Panc1 (cell line): Measurements from ENCODE around the gene ADAT3. TPM values are rescaled to one million over a fixed set of nuclear protein-coding genes. Genes with fewer than 3 reads are reported as not detected.
"Not testable (repeated sequence)": the region's sequence is repeated elsewhere in the genome, so short reads cannot be mapped to it uniquely, and the experiment has no call there.

Experiments used
- ATAC-seq: fragments of 200-7000 bp; cut with Tn5 transposase; 2 replicates; pipeline ENCODE4 v1.9.1; 2020; ENCODE audit warnings: mild to moderate bottlenecking, moderate library complexity
- BruUV-seq: library from RNA; stranded (reverse); fragments of 400-500 nt; replicated peaks from 2 replicates; lab custom pipeline; 2021; lab: Mats Ljungman, UMichigan
- CTCF ChIA-PET: fragments of 300-600 bp; sonication (Branson Sonifier 250); formaldehyde crosslinking; loops from one replicate; lab custom pipeline; 2022; ENCODE audit warnings: antibody characterized with exemption; lab: Charles Lee
- POLR2A ChIA-PET: fragments of 300-600 bp; sonication (Branson Sonifier 250); formaldehyde crosslinking; loops from one replicate; lab custom pipeline; 2022; ENCODE audit warnings: antibody characterized with exemption; lab: Charles Lee
- DNase-seq: peaks from one replicate; pipeline ENCODE4 v3.0.0-alpha.2; 2010; ENCODE audit warnings: low read depth, low spot score
- H3K27ac ChIP-seq: 2 replicates; pipeline ENCODE4 v1.5.1; 2011; ENCODE audit warnings: mild to moderate bottlenecking, low read length, inconsistent platforms
- H3K27me3 ChIP-seq: fragments of 200-500 bp; sonication (Bioruptor generic); 2 replicates; pipeline ENCODE4 v1.6.0; 2014; ENCODE audit warnings: low read length, inconsistent platforms; ENCODE audit not compliant: control insufficient read depth, insufficient read depth
- H3K36me3 ChIP-seq: fragments of 200-500 bp; sonication (Bioruptor generic); 2 replicates; pipeline ENCODE4 v1.5.1; 2014; ENCODE audit warnings: inconsistent platforms, mild to moderate bottlenecking, low read length, moderate library complexity; ENCODE audit not compliant: control insufficient read depth, insufficient read depth
- H3K4me1 ChIP-seq: 2 replicates; pipeline ENCODE4 v1.5.1; 2011; ENCODE audit warnings: inconsistent platforms, mild to moderate bottlenecking, low read length, moderate library complexity; ENCODE audit not compliant: control insufficient read depth, insufficient read depth
- H3K4me3 ChIP-seq, 2 experiments: 2 replicates each; pipeline ENCODE4 v1.5.1; 2011 to 2012; ENCODE audit warnings: low read depth in 2 of 2, low read length in 2 of 2, mild to moderate bottlenecking in 2 of 2, inconsistent platforms in 1 of 2, moderate library complexity in 1 of 2
- H3K9me3 ChIP-seq: fragments of 200-500 bp; sonication (Bioruptor generic); 2 replicates; pipeline ENCODE4 v1.5.1; 2014; ENCODE audit warnings: low read depth, mild to moderate bottlenecking, inconsistent platforms, low read length, moderate library complexity; ENCODE audit not compliant: control insufficient read depth, insufficient read depth
- POLR2AphosphoS5 ChIP-seq: IDR thresholded peaks from 2 replicates; pipeline ENCODE4 v1.6.1; 2012; ENCODE audit warnings: mild to moderate bottlenecking, low read depth, low read length, moderate library complexity
- TCF7L2 ChIP-seq: IDR thresholded peaks from 2 replicates; pipeline ENCODE4 v1.6.1; 2011; ENCODE audit warnings: mild to moderate bottlenecking, low read depth, low read length, inconsistent platforms
- in situ Hi-C: cut with HindIII; loops from 2 replicates; pipeline ENCODE4 v1.10.0; 2016; ENCODE audit warnings: low sequenced_read_pairs, low pct_unique_long_range_greater_than_20kb
- intact Hi-C: fragments of 100-400 bp; cut with micrococcal nuclease; formaldehyde crosslinking; loops from one replicate; pipeline ENCODE4 v1.10.0; 2022; ENCODE audit not compliant: unreplicated experiment
- total RNA-seq: library from RNA; stranded (reverse); gene quantifications from one replicate; pipeline ENCODE4 v1.2.1, GENCODE V29; 2021; ENCODE audit not compliant: unreplicated experiment

ADAT3 gene
- total RNA-seq, 1 experiment from 2014 or later = 8.9 TPM

- CTCF ChIA-PET = interaction anchor here (0.6 to 1.2 kb wide), 3 partner anchors 8 to 102 kb away, joined by 3 to 4 read pairs (median 4); partner anchors contain the start of gene ABHD17A
- H3K36me3 ChIP-seq, ATAC-seq, BruUV-seq, H3K27me3 ChIP-seq, DNase-seq, POLR2A ChIA-PET, intact Hi-C loops, in situ Hi-C loops, H3K9me3 ChIP-seq: not testable (repeated sequence)
- Histone ChIP-seq H3K27ac (peak overlapping the region; percentile 77), H3K4me1 (peaks cover 14% of the 10 kb centered on the region; the same call in 1 of the 2 replicates), H3K4me3 (peak overlapping the region; percentile 67 to 80)
These were observed 28.5 kb upstream of the ADAT3 start for GRCh38 chr19:1876496-1877279.

DNA sequence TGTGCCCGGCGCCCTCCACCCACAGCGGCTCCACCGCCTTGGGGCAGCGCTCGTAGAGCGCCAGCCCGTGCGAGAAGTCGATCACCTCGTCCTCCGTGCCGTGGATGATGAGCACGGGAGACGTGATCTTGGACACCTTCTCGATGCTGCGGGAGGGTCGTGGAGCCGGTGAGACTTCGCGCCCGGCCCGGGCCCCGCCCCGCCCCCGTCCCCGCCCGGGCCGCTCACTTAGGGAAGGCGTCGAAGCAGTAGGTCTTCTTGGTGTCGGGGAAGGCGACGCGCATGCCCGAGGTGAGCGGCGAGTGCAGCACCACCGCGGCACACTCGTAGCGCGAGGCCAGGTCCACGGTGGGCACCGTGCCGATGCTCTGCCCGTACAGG lies 27.9 kb upstream of the ADAT3 start:
- BruUV-seq, H3K27ac ChIP-seq, POLR2A ChIA-PET, H3K27me3 ChIP-seq, DNase-seq, H3K36me3 ChIP-seq, intact Hi-C loops, in situ Hi-C loops, H3K4me3 ChIP-seq, H3K9me3 ChIP-seq, ATAC-seq: not testable (repeated sequence)
- peaks cover 16% of the 10 kb centered on the region for H3K4me1 ChIP-seq
- CTCF ChIA-PET = interaction anchor here (0.6 kb wide), 1 partner anchor 102 kb away, joined by 4 read pairs; no protein-coding TSS in a partner anchor

DNA sequence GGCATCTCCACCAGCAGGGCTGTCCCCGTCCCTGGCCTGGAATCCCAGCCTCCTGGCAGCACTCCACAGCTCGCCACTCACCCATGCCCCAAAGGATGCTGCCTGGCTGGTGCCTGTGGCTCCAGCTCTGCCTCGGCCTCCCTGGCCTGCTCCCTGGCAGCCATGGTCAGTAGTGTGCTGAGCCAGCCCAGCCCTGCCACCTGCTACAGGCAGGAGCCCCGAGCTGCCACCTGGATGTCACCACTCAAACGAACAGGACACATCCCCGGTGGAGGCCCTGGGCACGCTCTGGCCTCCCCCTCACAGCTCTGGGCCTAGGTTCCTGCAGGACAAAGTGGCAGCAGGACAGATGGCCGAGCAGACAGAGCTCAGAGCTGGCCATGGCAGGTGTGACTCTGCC lies 26.6 kb upstream of the ADAT3 start:
- ATAC-seq, intact Hi-C loops, H3K4me3 ChIP-seq, DNase-seq, BruUV-seq, POLR2A ChIA-PET, H3K27ac ChIP-seq, CTCF ChIA-PET, in situ Hi-C loops, H3K36me3 ChIP-seq, H3K9me3 ChIP-seq, H3K27me3 ChIP-seq: not testable (repeated sequence)
- H3K4me1 ChIP-seq = peaks cover 23% of the 10 kb centered on the region

DNA sequence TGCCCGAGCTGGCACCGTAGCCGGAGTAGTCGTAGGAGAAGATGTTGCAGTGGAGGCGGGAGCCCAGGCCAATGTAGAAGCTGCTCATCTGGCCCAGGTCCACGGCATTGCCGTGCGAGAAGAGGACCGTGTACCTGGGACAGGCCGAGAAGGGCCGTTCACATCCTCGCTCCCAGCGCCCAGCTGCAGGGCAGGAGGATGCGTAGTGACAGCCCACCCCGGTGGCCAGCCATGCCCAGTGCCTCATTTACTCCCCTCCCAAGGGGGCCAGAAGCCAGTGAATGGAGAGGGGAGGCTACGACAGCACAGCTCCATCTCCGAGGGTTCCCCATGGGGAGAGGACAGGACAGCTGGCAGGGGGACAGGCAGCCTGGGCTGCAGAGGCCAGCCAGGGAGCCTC lies 25.2 kb upstream of the ADAT3 start:
- in situ Hi-C loops, POLR2A ChIA-PET, H3K27ac ChIP-seq, ATAC-seq, CTCF ChIA-PET, intact Hi-C loops, H3K9me3 ChIP-seq, H3K27me3 ChIP-seq, H3K4me3 ChIP-seq, BruUV-seq, H3K36me3 ChIP-seq, DNase-seq: not testable (repeated sequence)
- peaks cover 26% of the 10 kb centered on the region for H3K4me1 ChIP-seq

GRCh38 chr19:1880611-1881392 lies 24.4 kb upstream of the ADAT3 start:
- Histone ChIP-seq H3K36me3 (peaks cover 4% of the 10 kb centered on the region; the same call in 1 of the 2 replicates), H3K27ac (no peak overlapping the region), H3K4me3 (no peak overlapping the region), H3K9me3 (no peaks in the 10 kb centered on the region), H3K27me3 (no peaks in the 10 kb centered on the region), H3K4me1 (peaks cover 26% of the 10 kb centered on the region)
- intact Hi-C loops = no loop called here
- TF ChIP-seq TCF7L2 = no peak
- no peak for TF ChIP-seq POLR2AphosphoS5
- POLR2A ChIA-PET = no interaction called here
- no peak for ATAC-seq
- BruUV-seq = no TSS peak
- DNase-seq = no peak
- CTCF ChIA-PET = no interaction called here
- in situ Hi-C loops = no loop called here

DNA sequence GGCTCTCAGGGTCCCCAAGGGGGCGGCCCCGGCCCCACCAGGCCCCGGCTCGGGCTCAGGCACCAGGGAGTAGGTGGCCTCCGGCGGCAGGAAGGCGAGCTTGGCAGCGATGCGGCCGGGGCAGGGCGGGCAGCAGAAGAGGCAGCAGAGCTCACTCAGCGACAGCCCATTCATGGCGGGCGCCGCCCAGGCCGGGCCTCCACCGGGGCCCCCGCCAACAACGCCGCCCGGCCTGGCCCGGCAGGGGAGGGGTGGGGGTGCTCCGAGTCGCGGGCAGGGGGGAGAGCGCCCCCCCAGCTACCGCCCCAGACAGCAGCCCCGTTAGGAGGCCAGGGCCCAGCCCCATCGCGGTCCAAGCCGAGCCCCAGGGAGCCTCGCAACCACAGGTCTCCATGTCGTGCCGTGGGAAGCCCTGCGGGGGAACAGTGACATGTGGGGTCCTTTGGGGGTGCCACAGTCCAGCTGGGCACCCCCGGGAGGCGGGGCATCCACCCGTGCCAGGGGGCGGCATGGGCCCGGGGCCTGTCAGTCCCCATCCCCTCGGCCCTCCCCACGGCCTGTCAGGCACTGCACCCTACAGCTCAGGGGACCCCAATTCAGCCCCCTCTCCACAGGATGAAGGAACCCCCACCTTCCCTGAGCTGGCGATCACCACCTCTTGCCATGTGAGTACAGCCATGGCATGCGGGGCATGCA lies 23.7 kb upstream of the ADAT3 start:
- POLR2A ChIA-PET, H3K27me3 ChIP-seq, BruUV-seq, DNase-seq, H3K36me3 ChIP-seq, H3K4me3 ChIP-seq, CTCF ChIA-PET, H3K9me3 ChIP-seq, intact Hi-C loops, ATAC-seq, in situ Hi-C loops, H3K27ac ChIP-seq: not testable (repeated sequence)
- H3K4me1 ChIP-seq = peaks cover 22% of the 10 kb centered on the region
